ENCODE data around the gene ERP27. TPM values are rescaled to one million over a fixed set of nuclear protein-coding genes. Genes with fewer than 3 reads are reported as not detected.

Gene ERP27
- total and polyA plus RNA-seq, 8 donors: 1.1 to 12.3 (median 1.3) TPM; not detected in 1

DNA sequence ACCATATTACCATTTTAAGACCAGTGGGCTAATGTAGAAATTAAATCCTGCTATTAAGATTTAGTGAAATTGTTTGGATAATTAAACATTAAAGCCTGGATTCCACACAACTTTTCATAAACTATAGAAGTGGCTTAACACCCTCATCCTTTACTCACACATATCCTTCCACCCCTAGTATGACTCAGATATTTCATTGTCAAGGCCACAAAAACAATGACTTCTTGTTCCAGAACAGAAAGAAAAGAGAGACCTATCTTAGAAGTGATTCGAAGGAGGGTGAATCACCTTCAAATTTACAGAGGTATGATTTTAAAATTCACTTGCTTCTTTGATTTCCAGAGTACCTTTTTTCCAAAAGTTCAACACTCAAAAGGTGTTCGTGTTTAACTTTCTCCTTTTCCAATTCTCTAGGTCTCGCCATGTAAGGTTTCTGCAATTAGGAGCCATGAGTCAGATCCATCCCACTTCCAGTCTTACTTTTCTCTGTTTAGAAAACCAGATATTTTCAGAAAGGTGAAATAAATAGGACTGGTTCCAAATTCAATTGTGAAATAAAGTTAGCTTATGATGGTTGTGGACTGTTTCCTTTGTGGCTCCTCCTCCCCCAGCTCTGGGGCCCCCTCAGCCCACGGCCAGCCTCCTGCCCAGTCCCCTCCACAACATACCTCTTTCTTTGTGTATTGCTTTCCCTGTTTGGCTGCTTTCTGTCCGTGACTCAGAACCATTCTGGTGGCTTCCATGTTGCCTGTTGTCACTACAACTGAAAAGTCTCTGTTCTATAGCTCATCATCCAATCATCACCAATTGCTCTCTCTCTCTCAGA is 28.0 kb downstream of the ERP27 start:
- Histone ChIP-seq H3K36me3 (peaks cover 0 to 5% (median 2%) of the 10 kb centered on the region in 4 donors), H3K4me1 (peaks cover 3 to 15% (median 9%) of the 10 kb centered on the region in 4 donors), H3K27ac (no peak overlapping the region), H3K4me3 (no peak overlapping the region), H3K9me3 (no peaks in the 10 kb centered on the region), H3K27me3 (no peaks in the 10 kb centered on the region)
- TF ChIP-seq, protein P1, sequence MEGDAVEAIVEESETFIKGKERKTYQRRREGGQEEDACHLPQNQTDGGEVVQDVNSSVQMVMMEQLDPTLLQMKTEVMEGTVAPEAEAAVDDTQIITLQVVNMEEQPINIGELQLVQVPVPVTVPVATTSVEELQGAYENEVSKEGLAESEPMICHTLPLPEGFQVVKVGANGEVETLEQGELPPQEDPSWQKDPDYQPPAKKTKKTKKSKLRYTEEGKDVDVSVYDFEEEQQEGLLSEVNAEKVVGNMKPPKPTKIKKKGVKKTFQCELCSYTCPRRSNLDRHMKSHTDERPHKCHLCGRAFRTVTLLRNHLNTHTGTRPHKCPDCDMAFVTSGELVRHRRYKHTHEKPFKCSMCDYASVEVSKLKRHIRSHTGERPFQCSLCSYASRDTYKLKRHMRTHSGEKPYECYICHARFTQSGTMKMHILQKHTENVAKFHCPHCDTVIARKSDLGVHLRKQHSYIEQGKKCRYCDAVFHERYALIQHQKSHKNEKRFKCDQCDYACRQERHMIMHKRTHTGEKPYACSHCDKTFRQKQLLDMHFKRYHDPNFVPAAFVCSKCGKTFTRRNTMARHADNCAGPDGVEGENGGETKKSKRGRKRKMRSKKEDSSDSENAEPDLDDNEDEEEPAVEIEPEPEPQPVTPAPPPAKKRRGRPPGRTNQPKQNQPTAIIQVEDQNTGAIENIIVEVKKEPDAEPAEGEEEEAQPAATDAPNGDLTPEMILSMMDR (IDR thresholded peaks at IDR 0.05): no peak
- no peak for TF ChIP-seq EP300 (IDR thresholded peaks at IDR 0.05)
- no peak for TF ChIP-seq POLR2AphosphoS5 (IDR thresholded peaks at IDR 0.05)
- TF ChIP-seq POLR2A (IDR thresholded peaks at IDR 0.05): no peak
- no peak for DNase-seq
- intact Hi-C loops (cut with DNase I; ENCODE audit: low total_unique reads): no loop called here
- WGBS, 5 donors: 78 to 85% (median 82%) methylated on average over 5 of the region's 5 CpGs

DNA sequence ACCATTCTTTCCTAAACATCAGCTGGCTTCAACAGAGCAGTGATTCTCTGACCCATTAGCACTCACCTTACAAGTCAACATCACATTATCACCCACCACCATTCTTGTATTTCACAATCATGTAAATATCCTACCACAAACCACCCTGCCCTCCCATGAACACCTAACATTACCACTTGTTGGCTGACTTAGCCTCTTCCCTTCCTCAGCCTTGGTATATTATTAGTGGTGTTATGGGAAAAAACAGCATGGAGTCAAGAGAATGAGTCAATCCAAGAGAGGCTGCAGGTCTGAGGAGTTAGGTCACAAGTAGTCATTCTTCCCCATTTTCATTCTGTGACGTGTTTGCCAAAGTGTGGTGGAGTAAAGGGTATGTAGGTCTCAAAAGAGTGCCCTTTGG is 30.4 kb downstream of the ERP27 start:
- 92 to 100% (median 94%) methylated on average over 1 of the region's 1 CpG for WGBS, 5 donors
- no peaks in the 10 kb centered on the region for H3K36me3 ChIP-seq
- no peak for DNase-seq
- H3K27me3 ChIP-seq: no peaks in the 10 kb centered on the region
- intact Hi-C loops (cut with DNase I; ENCODE audit: low total_unique reads): no loop called here
- H3K4me3 ChIP-seq: no peak overlapping the region
- TF ChIP-seq, protein P1 (IDR thresholded peaks at IDR 0.05): no peak
- TF ChIP-seq EP300 (IDR thresholded peaks at IDR 0.05): no peak
- no peak for TF ChIP-seq POLR2A (IDR thresholded peaks at IDR 0.05)
- no peak for TF ChIP-seq POLR2AphosphoS5 (IDR thresholded peaks at IDR 0.05)
- H3K4me1 ChIP-seq: peaks cover 3 to 24% (median 14%) of the 10 kb centered on the region in 4 donors
- no peak overlapping the region for H3K27ac ChIP-seq
- H3K9me3 ChIP-seq: no peaks in the 10 kb centered on the region

DNA sequence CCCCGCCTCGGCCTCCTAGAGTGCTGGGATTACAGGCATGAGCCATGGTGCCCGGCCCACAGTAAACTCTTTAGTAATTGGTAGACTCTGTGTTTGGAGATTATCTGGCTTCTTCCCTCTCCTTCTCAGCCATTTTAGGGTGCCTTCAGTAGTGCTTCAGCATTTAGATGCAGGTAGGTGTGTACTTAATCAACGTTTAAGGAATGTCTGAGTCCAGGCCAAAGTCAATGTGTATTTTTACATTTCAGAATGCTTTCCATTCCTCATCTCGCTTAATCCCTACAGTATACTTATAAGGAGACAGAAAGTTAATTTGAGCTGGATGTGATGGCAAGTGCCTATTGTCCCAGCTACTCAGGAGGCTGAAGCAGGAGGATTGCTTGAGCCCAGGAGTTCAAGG is 32.2 kb downstream of the ERP27 start:
- H3K4me1 ChIP-seq: peaks cover 3 to 24% (median 14%) of the 10 kb centered on the region in 4 donors
- no peak overlapping the region for H3K4me3 ChIP-seq
- no peak for DNase-seq
- WGBS, 5 donors: 40 to 71% (median 54%) methylated on average over 5 of the region's 5 CpGs
- H3K36me3 ChIP-seq: no peaks in the 10 kb centered on the region
- TF ChIP-seq POLR2A (IDR thresholded peaks at IDR 0.05): no peak
- TF ChIP-seq POLR2AphosphoS5 (IDR thresholded peaks at IDR 0.05): no peak
- TF ChIP-seq, protein P1 (IDR thresholded peaks at IDR 0.05): no peak
- no peak for TF ChIP-seq EP300 (IDR thresholded peaks at IDR 0.05)
- H3K27ac ChIP-seq: peak overlapping the region in 3 of 5 donors; percentile 8 to 66 (median 22)
- intact Hi-C loops (cut with DNase I; ENCODE audit: low total_unique reads): no loop called here
- no peaks in the 10 kb centered on the region for H3K27me3 ChIP-seq
- no peaks in the 10 kb centered on the region for H3K9me3 ChIP-seq

DNA sequence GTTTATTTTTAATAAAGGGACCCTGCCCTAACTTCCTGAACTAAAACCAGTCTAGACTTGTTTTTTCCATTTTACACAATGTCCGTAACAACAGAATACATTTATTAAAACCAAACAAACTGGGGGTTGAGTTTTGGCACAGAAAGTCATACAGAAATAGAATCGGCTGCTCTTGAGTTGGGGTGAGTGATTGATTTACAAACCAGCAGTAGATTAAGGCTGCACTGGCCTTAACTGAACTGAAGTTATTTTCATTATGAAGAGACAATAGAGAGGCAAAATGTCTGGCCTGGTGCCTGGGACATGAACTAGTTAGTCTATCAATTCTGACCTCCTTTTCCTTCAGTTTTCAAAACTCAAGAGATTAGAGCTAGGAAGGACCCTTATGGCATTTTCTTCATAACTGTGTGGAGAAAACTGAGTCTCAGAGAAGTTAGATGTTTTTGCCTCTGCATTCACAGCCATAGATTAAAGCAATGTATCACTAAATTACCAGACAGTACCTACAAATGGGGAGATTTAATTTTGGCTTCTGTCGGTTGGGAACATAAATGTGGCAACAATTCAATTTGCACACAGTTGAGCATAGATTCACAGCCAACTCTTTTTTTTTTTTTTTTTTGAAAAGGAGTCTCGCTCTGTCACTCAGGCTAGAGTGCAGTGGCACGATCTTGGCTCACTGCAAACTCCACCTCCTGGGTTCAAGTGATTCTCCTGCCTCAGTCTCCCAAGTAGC is 32.9 kb downstream of the ERP27 start:
- Histone ChIP-seq H3K9me3 (no peaks in the 10 kb centered on the region), H3K27ac (peak overlapping the region in 4 of 5 donors; percentile 8 to 66 (median 29)), H3K4me3 (no peak overlapping the region), H3K4me1 (peaks cover 3 to 24% (median 14%) of the 10 kb centered on the region in 4 donors), H3K27me3 (no peaks in the 10 kb centered on the region), H3K36me3 (no peaks in the 10 kb centered on the region)
- intact Hi-C loops (cut with DNase I; ENCODE audit: low total_unique reads): no loop called here
- 23 to 40% (median 37%) methylated on average over 5 of the region's 5 CpGs for WGBS, 5 donors
- DNase-seq: peak in 1 of 2 donors; percentile 41
- TF ChIP-seq POLR2AphosphoS5 (IDR thresholded peaks at IDR 0.05): no peak
- no peak for TF ChIP-seq EP300 (IDR thresholded peaks at IDR 0.05)
- TF ChIP-seq, protein P1 (IDR thresholded peaks at IDR 0.05): no peak
- TF ChIP-seq POLR2A (IDR thresholded peaks at IDR 0.05): no peak

Data from stomach (tissue), 9 donors.